Epidermal melanocyte (primary cell): ENCODE data around the gene THPO.

Source experiments
- DNase-seq: peaks from one replicate; pipeline ENCODE4 v3.0.0; 2011; ENCODE audit warnings: low spot score; ENCODE audit not compliant: insufficient read length

The THPO gene

GRCh38 chr3:184366619-184367289, 11.3 kb downstream of the THPO start:
- DNase-seq: no peak

GRCh38 chr3:184362668-184363546, 15.1 kb downstream of the THPO start:
- DNase-seq: peak; percentile 74

GRCh38 chr3:184361932-184362667, 15.9 kb downstream of the THPO start:
- DNase-seq: no peak

- DNase-seq: no peak
Measured at GRCh38 chr3:184361532-184361931, 16.5 kb downstream of the THPO start, which contains the start of the genes CLCN2 and POLR2H. CLCN2 (minus strand) TSS chr3:184361605; CDS start chr3:184361479, 126 bp downstream. POLR2H (plus strand) TSS chr3:184361710; CDS start chr3:184363493, 1,783 bp downstream.

GRCh38 chr3:184360929-184361531, 17.0 kb downstream of the THPO start:
- DNase-seq: no peak

- DNase-seq: no peak
Measured at GRCh38 chr3:184360070-184360928, 17.7 kb downstream of the THPO start.

GRCh38 chr3:184359610-184360009, 18.4 kb downstream of the THPO start:
- DNase-seq: no peak

GRCh38 chr3:184358921-184359350, 19.1 kb downstream of the THPO start:
- no peak for DNase-seq

- no peak for DNase-seq
Measured at GRCh38 chr3:184358124-184358767, 19.8 kb downstream of the THPO start.

GRCh38 chr3:184357248-184358123, 20.5 kb downstream of the THPO start:
- DNase-seq: no peak

GRCh38 chr3:184355261-184356040, 22.6 kb downstream of the THPO start:
- no peak for DNase-seq

GRCh38 chr3:184354754-184355153, 23.3 kb downstream of the THPO start:
- DNase-seq: no peak

- no peak for DNase-seq
Measured at GRCh38 chr3:184354121-184354728, 23.8 kb downstream of the THPO start.

GRCh38 chr3:184353546-184353941, 24.5 kb downstream of the THPO start:
- DNase-seq: no peak

GRCh38 chr3:184352897-184353545, 25.0 kb downstream of the THPO start:
- DNase-seq: no peak

GRCh38 chr3:184352149-184352785, 25.7 kb downstream of the THPO start:
- DNase-seq: no peak
